SKM-1 (cell line): Measurements from ENCODE around the gene SLC13A1.
"Not testable (repeated sequence)": the region's sequence is repeated elsewhere in the genome, so short reads cannot be mapped to it uniquely, and the experiment has no call there.

Experiments used
- DNase-seq: peaks from one replicate; lab custom pipeline; 2025; ENCODE audit not compliant: unreplicated experiment; lab: John Stamatoyannopoulos, UW

The SLC13A1 gene

DNA sequence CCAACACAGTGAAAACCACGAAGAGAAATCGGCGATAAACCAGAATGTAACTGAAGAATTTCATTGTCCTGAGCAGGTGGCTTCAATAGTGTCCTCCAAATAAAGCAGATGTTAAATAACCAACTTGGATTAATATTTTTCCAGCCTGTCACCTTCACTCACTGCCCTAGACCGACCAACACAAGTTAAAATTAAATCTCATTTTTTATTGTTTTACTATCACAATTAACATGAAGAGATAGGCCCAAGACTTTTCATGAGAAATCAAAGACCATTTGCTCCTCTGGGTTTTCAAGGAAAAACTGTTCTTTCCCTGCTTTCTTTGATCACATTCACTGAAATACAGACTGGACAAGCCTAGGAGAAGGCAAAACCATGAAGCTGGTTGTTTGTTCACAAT lies at the start of gene SLC13A1:
TSS of gene SLC13A1 (minus strand) at position 87 of the 400 bp plus-strand sequence. CDS start at position 64, 23 bp downstream.
- no peak for DNase-seq

DNA sequence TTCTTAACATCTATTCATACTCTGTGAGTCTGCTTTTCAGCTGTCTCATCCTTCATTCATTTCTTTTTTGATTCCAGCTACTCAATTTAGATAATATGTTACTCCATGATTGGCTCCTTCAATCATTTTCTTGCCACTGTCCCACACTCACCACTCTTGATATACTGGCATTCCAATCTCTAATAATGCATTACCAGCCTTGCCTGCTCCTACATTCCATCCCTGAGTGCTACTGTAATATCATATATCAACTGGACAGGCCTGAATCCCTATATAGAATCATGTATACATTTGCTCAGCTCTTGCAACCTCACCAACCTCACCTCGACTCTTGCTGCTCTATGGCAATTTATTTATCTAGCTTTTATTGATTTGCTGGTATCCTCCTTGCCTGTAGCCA lies 45.0 kb upstream of the SLC13A1 start:
- DNase-seq: no peak

GRCh38 chr7:123242467-123243092 lies 42.8 kb upstream of the SLC13A1 start:
- DNase-seq: no peak

GRCh38 chr7:123241809-123242208 lies 42.0 kb upstream of the SLC13A1 start:
- DNase-seq: no peak

DNA sequence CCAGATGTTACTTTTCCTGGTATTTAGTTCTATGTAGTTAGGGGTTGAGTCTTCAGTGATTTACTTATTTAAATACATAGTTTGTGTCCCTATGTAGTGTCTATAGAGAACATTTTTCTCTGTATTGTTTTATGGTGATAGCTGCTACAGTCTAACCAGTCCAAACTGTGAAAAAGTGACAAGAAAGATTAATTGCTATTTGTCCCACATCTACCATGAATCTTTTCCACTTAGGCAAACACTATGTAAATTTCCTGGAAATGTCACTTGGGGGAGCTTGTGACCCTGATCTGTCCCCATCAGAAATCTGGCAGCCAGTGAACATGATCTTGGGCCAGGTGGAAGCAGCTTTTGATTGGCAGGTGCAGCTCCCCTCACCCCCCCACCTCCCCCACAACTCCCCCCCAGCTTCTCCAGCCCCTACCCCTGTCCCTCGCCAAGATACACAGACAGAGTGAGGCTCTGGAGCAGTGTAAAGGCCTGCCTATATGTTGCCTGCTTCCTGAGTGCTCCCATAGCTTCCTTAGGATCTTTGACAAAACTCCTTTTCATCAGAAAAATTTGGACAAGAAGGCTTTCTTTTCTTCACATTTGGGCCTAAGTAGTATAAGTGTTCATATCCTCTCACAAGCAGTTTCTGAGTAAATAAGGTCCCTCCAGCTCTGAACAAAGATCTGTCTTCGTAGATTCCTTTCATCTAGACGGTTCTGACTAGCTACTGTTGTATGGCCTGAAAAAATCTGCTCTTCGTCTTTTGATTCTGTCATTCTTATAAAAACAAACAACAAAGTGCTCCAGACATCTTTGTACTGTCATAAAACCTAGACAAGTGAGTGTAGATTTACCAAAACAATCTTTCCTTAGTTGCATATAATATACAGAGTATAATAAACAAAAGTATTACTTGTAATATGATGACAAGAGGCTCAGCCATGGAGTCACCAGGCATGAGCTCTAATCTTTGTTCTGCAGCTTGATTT lies 31.5 kb upstream of the SLC13A1 start:
- no peak for DNase-seq

GRCh38 chr7:123230603-123231002 lies 30.8 kb upstream of the SLC13A1 start:
- DNase-seq: no peak

GRCh38 chr7:123230147-123230546 lies 30.4 kb upstream of the SLC13A1 start:
- DNase-seq: no peak

DNA sequence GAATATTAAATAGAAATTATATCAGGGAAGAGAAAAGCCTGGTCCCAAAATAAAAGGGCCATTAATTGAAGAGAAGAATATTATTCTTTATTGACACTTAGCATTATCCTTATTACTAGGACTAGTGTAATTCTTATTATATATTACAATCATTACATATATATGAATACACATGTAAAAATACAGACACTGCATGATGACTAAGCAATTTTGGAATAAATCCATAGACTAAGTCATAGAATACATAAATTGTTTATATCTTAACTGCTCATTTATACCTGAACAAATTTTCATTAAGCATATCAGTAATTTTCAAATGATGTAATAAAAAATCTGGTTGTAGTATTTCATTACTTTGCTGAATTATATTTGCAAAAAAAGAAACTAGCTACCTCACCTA lies 29.7 kb upstream of the SLC13A1 start:
- DNase-seq: no peak

- DNase-seq: not testable (repeated sequence)
Observed at GRCh38 chr7:123227666-123228065, 27.9 kb upstream of the SLC13A1 start.

DNA sequence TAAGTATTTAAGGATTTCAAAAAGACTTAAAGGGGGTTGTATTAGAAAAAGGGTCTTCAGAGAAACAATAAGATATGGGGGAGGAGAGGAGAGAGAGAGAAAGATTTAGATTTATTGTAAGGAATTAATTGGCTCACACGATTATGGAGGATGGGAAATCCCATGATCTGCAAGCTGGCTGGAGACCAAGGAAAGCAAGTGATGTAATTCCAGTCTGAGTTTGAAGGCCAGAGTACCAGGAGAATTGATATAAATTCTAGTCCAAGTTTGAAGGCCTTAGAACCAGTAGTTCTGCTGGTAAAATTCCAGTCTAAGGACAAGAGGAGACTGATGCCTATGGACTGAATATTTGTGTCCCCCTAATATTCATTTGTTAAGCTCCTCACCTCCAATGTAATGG lies 20.6 kb upstream of the SLC13A1 start:
- DNase-seq: no peak

DNA sequence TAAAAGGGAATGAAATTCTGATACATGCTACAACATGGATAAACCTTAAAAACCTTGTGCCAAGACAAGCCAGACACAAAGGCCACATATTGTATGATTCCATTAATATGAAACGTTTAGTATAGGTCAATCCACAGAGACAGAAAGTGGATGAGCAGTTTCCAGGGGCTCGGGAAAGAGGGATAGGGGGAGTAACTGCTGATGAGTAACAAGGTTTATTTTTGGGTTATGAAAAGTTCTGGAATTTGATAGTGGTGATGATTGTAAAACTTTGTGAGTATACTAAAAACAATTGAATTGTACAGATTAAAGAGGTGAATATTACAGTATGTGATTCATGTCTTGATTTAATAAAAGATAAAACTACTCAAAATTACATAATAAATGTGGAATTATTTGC lies 19.1 kb upstream of the SLC13A1 start:
- no peak for DNase-seq

DNA sequence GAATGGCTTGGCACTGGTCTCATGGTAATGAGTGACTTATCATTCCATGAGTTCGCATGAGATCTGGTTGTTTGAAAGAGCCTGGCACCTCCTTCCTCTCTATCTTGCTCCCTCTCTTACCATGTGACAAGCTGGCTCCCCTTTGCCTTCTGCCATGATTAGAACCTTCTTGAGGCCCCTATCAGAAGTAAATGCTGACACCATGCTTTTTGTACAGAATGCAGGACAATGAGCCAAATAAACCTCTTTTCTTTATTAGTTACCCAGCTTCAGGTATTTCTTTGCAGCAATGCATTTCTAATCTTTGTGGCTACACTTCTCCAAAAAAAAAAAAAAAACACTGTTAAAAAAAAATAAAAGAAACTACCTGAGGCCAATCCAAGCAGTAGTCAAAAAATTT lies 17.1 kb upstream of the SLC13A1 start:
- DNase-seq: no peak

- no peak for DNase-seq
Observed at GRCh38 chr7:123215350-123215749, 15.6 kb upstream of the SLC13A1 start.

GRCh38 chr7:123211545-123211944 lies 11.8 kb upstream of the SLC13A1 start:
- DNase-seq: no peak

- DNase-seq: no peak
Observed at GRCh38 chr7:123210986-123211385, 11.2 kb upstream of the SLC13A1 start.

DNA sequence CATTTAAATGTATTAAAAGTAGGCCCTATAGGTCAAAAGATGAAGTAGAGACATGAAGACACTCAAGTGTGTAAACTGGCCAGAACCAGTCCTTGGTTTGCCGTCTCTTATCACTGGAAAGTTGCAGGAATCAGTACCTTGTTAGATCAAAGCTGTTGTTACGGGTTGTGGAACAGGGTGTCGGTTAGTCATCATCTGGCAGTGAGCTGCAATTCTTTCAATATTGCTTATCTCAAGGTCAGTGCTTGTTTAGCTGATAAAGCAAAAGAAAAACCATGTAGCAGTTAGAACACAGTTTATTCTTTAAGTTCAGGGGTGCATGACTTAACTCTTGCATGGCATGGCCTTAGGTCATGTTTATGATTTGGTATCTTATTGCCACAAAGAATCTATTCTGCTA lies 10.0 kb upstream of the SLC13A1 start:
- DNase-seq: no peak

DNA sequence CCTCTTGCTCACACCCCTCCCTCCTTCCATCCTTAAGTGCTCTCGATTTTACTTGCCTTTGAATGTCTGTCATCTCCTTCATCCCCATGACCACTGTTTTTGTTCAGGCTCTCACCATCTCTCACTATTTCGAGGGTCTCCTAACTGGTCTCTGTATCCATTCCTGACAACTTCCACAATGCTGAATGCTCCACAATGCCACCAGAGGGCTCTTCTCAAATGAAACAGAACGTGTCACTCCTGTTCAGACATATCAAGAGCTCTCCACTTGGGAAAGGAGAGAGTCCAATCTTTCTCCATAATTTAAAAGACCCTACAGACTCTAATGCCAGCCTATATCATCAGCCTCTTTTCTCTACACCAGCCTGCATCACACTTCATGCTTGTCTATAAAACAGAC lies 9.0 kb upstream of the SLC13A1 start:
- DNase-seq: no peak

- DNase-seq: no peak
Observed at GRCh38 chr7:123204206-123204835, 4.6 kb upstream of the SLC13A1 start.

- DNase-seq: no peak
Observed at GRCh38 chr7:123201901-123202300, 2.1 kb upstream of the SLC13A1 start.

DNA sequence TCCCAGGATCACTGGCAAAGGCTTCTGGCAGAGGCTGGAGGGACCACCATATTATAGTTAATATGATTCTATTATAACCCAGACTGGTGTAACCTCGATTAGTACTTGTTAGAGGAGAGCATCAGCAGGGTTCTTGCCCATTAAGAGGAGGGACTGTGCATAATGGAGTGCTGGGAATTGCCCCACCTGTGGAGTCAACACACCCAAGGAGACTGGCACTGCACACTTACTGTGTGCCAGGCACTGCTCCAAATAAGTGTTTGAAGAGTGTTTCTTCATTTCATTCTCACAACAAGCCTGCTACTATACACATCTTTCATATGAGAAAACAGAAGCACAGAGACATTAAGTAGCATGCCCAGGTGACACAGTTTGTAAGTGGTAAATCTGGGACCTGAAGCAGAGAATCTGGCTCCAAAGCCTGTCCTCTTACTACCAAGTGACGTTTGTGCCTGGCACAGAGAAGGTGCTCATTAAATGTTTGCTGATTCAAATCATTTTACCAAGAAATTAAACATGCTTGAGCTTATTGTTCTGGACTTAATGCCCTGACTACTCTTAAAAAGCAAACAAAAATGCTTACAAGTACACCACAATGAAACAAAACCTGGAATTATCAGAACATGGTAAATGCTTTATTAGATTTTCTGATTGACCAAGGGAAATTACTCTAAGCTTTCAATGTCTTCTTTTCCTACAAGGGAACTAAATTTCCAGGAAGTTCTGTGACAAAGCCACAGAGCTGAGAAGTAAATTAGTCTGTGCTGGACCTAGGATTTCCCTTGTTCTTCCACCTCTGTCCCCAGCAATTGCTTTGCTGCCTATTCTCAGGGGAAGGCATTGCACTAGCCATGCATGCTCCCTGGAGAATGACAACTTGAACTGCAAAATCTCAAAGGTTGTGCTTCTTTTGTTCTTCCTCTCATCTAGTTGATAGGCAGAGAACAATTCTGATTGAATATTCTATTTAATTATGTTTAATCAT lies 809 bp downstream of the SLC13A1 start:
- no peak for DNase-seq

- DNase-seq: no peak
Observed at GRCh38 chr7:123198111-123198510, 1.7 kb downstream of the SLC13A1 start.
